HuH-7.5 (cell line): ENCODE results near the gene KRT23.

Experiments used
- DNase-seq: peaks from one replicate; pipeline ENCODE4 v3.0.0; 2011; ENCODE audit warnings: low spot score

The KRT23 gene

DNA sequence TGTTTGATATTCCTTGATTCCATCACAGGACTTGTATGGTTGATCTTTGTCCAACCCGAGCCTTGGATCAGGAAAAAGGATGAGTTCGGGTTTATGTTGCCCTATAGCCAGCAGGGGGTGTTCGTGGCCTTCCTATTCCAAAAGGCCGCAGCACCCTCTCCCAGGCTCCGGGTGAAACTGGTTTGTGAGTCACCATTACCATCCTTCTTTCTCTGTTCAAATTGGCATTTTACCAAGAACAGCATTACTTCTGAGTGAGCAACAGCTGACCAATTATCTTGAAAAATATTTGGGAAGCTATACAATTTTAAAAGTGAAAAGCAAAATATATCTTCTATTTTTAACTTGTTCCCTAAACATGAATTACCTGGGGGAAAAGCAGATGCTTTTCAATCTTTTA, 28.1 kb downstream of the KRT23 start:
- peak; percentile 32 for DNase-seq

- DNase-seq, result no peak
Measured at GRCh38 chr17:40906613-40907012, 30.8 kb downstream of the KRT23 start.

GRCh38 chr17:40905370-40905769, 32.1 kb downstream of the KRT23 start:
- no peak for DNase-seq

DNA sequence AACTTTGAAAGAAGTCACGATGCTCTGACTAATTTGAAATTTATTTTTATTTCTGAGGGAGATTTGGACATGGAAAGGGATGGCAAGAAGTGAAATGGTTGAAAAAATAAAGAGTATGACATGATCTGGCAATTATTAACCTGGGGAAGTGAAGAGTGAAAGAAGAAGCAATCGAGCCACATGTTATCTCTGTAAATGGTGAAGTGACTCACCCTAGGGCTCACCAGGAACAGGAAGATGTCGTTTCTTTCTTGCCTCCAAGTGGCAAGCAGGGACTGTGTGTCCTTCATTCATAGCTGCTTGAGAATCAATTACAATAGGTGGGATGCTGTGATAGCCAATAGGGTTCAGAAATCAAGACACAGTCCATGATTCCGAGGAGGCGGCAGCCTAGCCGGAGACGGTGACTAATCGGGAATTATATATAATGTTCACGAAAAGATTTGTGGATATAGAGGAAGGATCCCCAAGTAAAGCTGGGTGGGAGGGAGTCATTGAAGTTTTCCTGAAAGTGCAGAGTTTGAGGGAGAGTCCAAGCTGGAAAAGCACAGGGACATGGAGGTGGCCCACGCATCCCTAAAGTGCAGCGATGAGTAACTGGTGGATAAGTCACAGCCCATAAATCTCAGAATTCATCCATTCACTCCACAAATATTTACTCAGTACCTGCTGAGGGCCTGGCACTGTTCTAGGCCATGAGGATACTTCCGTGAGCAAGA, 34.2 kb downstream of the KRT23 start:
- peak; percentile 18 for DNase-seq

- no peak for DNase-seq
Measured at GRCh38 chr17:40902498-40902897, 34.9 kb downstream of the KRT23 start.

GRCh38 chr17:40901981-40902474, 35.4 kb downstream of the KRT23 start:
- peak; percentile 37 for DNase-seq

- DNase-seq, result no peak
Measured at GRCh38 chr17:40900809-40901356, 36.6 kb downstream of the KRT23 start.

GRCh38 chr17:40896916-40897455, 40.5 kb downstream of the KRT23 start:
- no peak for DNase-seq

DNA sequence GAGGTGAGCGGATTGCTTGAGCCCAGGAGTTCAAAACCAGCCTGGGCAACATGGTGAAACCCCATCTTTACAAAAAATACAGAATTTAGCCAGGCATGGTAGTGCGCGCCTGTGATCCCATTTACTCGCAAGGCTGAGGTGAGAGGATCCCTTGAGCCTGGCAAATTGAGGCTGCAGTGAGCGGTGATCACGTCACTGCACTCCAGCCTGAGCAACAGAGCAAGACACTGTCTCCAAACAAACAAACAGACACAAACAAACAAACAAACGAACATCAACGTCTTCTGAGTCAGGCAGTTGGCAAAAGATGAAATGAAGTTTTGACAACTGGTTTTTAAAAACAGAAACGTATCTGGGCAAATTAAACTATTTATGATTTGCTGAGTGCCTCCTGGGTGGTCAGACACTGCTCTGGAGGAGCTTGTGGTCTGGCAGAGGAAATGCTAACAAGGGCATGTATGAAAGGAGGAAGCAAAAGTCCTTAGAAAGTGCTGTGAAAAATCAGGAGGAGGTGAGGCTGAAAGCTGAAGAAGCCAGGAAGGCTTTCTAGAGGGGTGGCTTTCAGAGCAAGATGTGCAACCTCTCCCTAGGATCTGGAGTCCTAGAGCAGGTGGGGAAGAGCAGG, 42.2 kb downstream of the KRT23 start:
- no peak for DNase-seq

DNA sequence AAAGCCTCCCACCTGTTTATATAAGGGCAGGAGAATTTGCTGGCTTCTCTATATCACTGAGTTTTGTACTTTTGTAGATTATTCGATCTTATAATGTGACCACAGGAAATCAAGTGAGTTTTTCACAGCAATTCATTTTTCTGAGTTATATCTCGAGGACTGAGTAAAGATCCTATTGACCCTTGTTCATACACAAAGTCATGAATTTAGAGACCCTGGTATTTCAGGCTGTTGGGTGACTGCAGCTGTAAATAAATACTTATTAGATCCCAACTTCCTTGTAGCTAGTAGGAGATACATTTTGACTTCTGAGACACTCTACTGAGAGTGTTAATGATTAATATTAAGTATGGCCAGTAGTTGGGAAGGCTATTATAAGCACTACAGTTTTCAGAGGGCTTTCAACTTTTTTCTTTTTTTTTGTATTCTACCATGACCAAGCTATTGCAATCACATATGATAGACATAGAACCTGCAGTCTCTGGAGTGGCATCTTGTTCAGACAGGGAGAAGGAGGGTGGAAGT, 49.2 kb downstream of the KRT23 start:
- DNase-seq, result no peak

- no peak for DNase-seq
Measured at GRCh38 chr17:40886090-40886489, 51.4 kb downstream of the KRT23 start.

DNA sequence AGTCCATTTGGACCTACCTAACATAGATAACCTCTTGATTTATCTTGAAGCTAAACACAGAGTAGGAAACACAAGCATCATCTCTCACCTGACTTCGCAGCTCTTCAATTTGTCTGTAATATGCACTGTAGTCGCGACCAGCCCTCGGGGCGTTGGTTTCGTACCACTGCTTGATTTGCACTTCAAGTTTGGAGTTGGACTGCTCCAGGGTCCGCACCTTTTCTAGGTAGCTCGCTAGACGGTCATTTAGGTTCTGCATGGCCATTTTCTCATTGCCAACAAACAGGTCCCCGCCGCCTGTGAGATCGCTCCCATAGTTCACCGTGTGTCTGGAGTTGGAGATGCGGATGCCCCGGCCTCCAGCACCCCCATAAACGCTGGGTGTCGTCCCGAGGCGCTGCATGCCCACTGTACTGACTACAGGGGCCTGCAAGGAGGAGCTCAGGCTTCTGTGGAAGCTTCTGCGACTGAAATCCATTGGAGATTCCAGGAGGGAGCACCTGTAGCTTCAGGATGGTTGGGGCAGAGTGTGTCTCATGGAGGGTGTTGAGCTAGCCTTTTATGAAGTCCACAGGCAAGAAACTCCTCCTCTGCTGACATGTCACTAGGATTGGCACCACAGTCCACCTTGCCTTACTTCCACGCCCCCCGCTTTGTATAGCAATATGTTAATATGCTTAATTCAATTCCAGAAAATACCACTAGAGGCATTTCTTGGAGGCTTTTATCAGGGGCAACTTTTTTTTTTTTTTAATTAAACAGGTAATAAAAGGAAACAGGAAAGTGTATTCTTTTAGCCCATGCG, 52.5 kb downstream of the KRT23 start, which contains the start of gene KRT20:
TSS of gene KRT20 (minus strand) at position 535 of the 805 bp plus-strand sequence. CDS start at position 478, 57 bp downstream.
- DNase-seq, result no peak

DNA sequence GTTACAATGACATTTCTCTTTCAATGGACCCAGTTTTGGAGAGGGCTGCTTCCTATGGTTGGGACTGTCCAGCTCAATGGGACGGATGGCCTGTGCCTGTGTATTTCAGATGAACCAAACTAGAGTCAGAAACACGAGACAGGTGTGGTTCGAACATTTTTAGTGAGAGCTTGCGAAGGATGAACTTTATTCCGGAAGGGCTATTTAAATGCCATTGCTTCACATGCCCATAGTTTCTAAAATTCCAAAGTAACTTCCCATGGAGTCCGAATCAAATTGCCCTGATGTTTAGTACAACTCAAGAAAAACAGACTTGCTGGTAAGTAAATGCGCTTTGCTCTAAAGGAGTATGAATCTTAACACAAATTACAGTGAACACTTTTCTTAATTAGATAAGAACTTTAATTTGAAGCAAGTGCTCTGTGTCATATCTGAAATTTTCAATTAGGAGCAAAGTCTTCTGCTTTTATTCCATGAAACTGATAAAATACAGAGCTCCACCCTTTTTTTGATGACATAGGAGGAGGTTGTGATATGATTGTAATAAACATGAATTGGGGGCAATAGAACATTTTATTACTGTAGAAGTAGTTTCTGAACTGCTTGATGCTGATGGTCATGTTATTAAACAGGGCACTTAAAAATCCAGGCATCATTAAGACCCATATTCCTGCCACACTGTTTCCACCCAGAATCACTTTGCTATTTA, 53.7 kb downstream of the KRT23 start:
- no peak for DNase-seq

DNA sequence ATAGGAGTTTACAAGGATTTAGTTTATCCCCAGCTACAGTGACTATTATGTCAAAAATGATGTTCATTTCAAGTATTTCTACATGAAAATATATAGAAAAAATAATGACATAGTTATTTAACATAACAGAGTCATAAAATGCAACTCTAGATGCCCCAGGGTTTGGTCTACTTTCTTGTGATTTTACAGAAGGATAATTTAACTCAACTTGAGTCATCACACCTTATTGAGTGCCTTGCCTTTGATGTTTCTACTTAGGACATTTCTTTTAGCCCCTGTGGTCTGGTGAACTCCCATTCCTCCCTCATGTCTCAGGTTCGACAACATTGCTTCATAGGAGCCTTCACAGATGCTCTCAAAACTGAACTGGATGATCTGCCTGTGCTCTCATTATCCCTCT, 54.4 kb downstream of the KRT23 start:
- DNase-seq, result no peak

- no peak for DNase-seq
Measured at GRCh38 chr17:40879026-40879425, 58.4 kb downstream of the KRT23 start.

DNA sequence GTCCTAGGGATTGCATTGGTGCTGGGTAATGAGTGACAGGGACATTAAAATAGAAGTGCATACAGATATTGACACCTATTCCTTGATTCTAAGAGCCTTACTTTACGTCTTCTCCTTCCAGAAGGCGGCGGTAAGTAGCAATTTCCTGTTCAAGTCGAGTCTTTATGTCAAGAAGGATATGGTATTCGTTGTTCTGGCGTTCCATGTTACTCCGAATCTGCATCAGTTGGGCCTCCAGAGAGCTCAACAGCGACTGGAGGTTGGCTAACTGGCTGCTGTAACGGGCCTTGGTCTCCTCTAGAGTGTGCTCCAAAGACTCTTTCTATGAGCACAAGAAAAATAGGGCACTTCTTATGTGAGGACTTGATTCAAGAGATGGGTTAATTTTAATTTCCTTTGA, 59.4 kb downstream of the KRT23 start:
- no peak for DNase-seq

GRCh38 chr17:40873801-40874200, 63.6 kb downstream of the KRT23 start:
- DNase-seq, result no peak

DNA sequence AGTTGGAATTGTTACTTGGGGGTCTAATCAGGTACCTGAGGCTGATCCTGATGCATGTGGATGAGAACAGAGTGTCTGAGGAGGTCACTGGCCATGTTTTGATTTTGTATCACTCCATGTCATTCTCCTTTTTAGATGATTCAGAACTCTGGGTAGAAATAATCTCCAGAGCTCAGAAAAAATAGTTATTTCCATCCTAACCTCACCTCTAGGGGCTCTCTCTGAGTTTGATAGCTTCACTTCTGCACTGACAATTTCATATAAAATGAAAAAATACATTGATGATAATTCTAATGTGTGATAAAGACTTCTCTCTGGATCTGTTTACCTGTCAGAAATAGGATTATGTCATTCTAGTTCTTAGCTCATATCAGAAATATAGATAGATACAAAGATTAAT, 64.2 kb downstream of the KRT23 start:
- no peak for DNase-seq
